Activated T-helper 1 cell treated with Interleukin-2 at 50 U/mL for 16 hours (primary cell): ENCODE data around the gene KRTAP4-3.
"Not testable (repeated sequence)": the region's sequence is repeated elsewhere in the genome, so short reads cannot be mapped to it uniquely, and the experiment has no call there.

ENCODE experiments used
- DNase-seq: peaks from one replicate; pipeline ENCODE4 v3.0.0-alpha.2; 2020; ENCODE audit warnings: low read depth

Gene KRTAP4-3

DNA sequence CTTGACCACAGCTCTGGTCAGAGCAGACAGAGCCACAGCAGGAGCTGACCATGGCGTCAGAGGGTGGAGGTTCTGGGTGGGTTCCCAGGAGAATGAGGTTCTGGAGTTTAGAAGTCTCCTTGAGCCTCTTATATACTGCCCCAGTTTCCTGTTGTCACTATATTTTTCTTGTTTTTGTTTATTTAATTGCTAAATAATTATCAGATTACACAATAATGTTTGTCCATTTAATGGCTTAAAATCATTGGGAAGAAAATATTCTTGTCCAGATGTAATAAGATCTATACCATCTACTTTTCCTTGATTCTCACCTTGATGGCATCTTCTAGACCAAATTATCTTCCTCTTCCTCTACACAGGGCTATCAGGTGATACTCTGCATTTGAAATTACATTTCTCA is at the start of gene KRTAP4-3:
Gene KRTAP4-3, minus strand, starts transcription at position 101 of the 400 bp plus-strand sequence. Its CDS starts 49 bp downstream, at position 52.
- no peak for DNase-seq

DNA sequence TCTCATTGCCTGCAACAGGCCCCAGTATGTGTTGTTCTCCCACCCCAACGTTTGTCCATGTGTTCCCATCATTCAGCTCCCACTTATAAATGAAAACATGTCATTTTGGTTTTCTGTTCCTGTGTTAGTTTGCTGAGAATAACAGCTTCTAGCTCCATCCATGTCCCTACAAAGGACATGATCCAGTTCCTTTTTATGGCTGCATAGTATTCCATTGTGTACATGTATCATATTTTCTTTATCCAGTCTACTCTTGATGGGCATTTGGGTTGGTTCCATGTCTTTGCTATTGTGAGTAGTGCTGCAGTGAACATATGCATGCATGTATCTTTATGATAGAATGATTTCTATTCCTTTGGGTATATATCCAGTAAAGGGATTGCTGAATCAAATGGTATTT is 47.7 kb upstream of the KRTAP4-3 start:
- DNase-seq: no peak

DNA sequence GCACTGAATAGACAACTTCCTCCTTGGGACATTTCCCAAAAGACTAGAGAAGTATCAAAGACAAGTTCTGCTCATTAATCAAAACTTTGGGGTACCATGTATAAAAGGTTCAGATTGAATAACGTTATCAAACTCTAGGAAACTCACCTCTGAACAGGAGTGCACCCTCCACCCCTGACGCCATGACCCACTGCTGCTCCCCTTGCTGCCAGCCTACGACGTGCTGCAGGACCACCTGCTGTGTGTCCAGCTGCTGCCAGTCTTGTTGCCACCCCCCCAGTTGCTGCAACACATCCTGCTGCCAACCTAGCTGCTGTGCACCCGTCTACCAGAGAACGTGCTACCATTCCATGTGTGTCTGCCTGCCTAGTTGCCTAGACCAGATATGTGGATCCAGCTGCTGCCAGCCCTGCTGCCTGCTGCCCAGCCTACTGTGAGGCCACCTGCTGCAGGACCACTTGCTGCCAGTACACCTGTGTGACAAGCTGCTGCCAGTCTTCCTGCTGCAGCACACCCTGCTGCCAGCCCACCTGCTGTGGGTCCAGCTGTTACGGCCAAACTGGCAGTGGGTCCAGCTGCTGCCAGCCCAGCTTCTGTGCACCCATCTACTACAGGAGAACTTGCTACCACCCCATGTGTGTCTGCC is 44.6 kb upstream of the KRTAP4-3 start:
- no peak for DNase-seq

DNA sequence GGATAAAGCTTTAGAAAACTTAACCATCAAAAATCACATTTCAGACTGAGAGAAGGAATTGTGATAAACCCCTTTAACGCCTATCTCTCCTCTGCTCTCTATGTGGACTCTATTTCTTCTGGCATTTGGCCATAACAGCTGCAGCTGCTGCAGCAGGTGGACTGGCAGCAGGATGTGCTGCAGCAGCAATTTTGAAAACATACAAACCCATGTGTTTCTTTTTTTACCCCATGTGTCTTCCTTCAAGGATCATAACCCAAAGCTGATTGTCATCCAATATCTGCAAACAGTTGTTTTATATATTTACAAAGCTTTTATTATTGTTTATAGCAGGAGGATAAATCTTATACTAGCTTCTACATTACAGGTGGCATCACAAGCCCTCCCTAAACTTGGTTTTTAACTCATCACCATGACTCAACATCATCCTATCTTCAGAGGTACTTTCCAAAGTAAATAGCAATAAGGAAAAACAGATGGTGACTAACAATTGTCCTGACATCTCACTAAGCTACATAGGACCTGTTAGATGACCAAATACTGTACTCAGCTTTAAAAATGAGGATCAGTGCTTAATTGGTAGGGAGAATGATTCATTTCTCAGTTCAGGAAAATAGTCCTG is 43.9 kb upstream of the KRTAP4-3 start:
- no peak for DNase-seq

DNA sequence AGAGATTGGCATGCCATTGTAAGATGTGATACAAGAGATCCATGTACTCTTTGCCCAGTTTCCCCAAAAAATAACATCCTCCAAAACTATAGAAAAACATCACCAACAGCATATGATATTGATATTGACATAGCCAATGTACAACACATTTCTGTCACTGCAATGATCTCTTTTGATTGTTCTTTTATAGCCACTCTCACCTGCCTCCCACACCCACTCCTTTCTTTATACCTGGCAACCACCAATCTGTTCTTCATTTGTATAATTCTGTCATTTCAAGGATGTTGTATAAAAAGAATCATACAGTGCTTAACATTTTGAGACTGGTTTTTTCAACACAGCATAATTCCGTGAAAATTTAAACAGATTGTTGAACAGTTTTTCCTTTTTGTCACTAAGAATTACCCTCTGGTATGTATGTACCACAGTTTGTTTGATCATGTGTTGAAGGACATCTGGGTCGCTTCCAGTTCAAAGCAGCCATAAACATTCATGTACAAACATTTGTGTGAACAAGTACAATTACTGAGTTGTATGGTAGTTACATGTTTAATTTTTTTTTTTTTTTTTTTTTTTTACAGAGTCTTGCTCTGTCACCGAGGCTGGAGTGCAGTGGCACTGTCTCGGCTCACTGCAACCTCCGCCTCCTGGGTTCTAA is 31.5 kb upstream of the KRTAP4-3 start:
- no peak for DNase-seq

DNA sequence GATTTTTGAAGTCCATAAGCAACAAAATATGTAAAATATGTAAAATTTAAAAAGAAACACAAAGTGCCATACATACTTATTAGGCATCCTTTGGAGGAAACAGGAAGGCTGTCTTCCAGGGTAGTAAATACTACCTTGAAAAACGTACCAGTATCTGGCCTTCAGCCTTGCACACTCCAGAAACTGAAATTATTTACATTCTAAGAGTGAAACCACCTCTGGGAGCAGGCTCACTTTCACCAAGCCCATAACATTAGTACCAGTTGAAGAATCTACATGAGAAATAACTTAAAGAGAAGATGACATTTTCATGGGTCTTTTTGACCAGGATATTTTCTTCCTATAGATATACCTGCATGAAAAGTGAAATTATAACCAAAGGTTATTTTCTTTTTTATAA is 28.0 kb upstream of the KRTAP4-3 start:
- DNase-seq: no peak

DNA sequence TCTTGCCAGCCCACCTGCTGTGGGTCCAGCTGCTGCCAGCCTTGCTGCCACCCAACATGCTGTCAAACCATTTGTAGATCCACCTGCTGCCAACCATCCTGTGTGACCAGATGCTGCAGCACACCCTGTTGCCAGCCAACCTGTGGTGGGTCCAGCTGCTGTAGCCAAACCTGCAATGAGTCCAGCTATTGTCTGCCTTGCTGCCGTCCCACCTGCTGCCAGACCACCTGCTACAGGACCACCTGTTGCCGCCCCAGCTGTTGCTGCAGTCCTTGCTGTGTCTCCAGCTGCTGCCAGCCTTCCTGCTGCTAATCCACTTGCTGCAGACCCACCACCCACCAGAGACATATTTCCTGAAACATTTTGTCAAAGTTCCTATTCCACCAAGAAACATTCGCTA is 22.3 kb upstream of the KRTAP4-3 start:
- DNase-seq: no peak

DNA sequence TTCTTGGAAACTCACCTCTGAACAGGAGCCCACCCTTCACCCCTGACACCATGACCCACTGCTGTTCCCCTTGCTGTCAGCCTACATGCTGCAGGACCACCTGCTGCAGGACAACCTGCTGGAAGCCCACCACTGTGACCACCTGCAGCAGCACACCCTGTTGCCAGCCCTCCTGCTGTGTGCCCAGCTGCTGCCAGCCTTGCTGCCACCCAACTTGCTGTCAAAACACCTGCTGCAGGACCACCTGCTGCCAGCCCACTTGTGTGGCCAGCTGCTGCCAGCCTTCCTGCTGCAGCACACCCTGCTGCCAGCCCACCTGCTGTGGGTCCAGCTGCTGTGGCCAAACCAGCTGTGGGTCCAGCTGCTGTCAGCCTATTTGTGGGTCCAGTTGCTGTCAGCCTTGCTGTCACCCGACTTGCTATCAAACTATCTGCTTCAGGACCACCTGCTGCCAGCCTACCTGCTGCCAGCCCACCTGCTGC is 21.9 kb upstream of the KRTAP4-3 start, which contains the start of gene KRTAP9-1:
Gene KRTAP9-1, plus strand, starts transcription at position 51 of the 482 bp plus-strand sequence. Its CDS starts 0 bp downstream, at position 51.
- not testable (repeated sequence) for DNase-seq

DNA sequence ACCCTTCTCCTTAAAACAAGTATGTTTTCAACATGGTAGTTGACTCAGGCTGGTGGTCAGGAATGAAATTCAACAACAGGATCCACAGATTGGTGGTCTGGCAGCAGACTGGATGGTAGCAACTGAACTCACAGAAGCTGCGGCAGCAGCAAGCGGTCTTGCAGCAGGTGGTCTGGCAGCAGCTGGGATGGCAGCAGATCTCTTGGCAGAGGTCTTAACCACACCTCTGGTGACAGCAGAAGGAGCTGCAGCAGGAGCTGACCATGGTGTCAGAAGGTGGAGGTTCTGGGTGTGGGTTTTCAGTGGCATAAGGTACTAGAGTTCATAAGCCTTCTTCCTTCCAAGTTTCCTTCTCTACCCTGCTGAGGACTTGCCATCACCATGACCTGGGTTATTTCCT is 18.9 kb upstream of the KRTAP4-3 start:
- DNase-seq: no peak

DNA sequence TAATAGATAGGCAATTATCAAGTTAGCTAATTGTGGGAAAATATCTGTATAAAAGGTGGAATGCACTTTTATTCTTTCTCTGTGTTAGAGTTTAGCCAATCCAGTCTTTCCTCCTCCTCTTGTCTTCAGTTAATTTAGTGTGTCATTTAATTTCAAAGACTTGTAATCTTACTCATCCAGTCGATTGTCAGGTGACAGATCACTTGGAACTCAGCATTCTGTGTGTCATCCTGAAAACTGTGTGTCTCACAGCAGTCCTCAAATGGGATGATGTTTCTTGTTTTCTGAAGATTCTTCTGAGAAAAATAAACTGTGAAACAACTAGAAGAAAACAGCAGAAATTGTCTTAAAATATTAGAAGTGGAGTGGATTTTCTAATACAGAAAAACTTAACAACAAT is 17.0 kb upstream of the KRTAP4-3 start:
- DNase-seq: no peak

DNA sequence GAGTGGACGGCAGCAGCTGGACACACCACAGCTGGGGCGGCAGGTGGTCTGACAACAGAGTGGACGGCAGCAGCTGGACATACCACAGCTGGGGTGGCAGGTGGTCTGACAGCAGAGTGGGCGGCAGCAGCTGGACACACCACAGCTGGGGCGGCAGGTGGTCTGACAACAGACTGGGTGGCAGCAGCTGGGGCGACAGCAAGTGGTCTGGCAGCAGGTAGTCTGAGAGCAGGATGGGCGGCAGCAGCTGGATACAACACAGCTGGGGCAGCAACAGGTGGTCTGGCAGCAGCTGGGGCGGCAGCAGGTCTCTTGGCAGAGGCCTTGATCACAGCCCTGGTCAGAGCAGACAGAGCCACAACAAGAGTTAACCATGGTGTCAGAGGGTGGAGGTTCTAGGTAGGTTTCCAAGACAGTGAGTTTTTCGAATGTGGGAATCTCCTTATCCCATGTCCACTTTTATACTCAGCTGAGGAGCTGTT is 16.5 kb upstream of the KRTAP4-3 start, which contains the start of gene KRTAP4-1:
Gene KRTAP4-1, minus strand, starts transcription at position 432 of the 482 bp plus-strand sequence. Its CDS starts 57 bp downstream, at position 375.
- DNase-seq: no peak

DNA sequence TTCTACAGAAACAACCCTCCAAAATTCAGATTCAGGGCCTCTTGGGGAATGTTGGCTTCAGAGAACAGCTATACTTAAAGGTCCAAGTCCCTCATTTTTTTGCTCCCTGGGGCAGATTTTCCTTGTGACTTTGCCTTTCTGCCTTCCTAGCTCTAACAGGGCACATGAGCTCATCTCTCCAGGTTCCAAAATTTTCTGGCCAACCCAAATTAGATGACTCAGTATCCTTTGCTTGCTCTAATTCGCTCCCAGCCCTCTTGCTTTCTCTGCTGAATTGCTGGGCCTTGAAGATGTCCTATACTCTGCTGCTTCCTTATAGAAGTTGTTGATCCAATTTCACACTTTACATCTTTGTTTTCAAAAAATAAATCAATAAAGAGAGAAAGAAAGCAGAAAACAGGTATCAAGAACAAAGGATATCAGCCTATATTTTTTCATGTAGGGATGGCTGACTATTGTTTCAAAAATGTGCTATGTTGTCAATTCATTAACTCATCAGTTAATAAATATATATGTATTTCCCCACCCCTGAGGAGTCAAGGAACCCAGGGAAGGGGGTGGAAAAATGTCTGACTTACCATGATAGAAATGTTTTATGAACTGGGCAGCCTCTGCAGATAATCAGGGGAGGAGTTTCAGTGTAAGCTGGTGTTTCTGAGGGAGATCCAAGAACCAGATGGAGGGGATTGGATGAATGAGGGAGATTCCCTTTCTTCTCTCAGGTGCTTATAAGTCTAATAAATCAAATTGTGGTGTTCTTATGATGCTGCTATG is 11.0 kb upstream of the KRTAP4-3 start:
- no peak for DNase-seq

DNA sequence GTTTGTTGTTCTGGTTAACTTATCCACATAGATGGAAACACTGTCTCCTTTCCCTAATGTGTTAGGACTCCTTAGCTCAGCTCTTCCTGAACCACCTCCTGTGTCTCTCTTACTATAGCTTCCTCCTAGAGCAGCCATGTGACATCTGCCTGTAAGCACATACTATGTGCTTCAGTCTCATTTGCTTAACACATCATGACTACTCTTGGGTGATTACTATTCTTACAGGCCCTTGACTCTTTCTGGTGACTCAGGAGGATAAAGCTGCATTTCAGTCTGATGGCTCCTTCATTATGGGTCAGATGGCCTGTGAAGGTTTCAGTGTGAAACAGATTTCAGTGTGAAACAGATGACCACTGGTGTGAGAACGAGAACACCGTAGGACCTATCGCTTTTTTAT is 10.3 kb upstream of the KRTAP4-3 start:
- DNase-seq: no peak

DNA sequence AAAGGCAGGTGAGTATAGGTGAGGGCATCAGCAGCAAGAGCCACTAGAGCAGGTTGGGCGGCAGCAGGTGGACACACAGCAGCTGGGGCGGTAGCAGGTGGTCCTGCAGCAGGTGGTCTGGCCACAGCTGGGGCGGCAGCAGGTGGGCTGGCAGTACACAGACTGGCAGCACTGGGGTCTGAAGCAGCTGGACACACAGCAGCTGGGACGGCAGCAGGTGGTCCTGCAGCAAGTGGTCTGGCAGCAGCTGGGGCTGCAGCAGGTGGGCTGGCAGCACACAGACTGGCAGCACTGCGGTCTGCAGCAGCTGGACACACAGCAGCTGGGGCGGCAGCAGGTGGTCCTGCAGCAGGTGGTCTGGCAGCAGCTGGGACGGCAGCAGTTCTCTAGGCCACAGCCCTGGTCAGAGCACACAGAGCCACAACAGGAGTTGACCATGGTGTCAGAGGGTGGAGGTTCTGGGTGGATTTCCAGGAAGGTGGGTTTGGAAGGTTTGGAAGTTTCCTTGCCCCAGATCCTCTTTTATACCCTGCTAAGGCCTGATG is 9.8 kb upstream of the KRTAP4-3 start, which contains the start of gene KRTAP4-2:
Gene KRTAP4-2, minus strand, starts transcription at position 495 of the 545 bp plus-strand sequence. Its CDS starts 57 bp downstream, at position 438.
- no peak for DNase-seq

DNA sequence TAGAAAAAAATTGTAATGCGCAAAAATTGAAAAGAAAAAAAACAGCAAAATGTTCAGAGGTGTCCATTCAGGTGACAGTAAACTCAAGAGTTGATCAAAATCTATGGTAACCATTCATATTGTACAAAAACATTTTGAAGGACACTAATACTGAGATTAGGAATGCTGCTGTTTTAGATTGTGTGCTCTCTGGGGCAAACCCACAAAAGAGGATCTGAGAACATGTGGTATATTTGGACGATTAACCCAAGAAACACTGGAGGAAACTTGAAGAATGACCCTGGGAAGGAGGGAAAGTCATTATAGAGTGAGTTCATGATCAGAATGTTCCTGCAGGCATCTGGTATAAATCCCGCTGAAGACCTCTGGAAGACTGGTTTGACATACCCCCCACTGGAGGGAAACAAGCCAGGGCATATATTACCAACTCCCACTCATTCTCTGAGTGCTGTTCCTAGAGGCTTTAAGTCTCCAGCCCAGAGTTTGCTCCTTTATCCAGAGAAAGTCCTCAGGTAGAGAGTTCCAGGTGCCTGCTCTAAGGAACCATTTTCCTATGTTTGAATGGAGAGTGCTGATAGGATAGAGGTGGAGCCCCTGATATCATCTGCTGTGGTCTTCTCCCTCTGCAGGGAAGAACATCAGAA is 8.8 kb upstream of the KRTAP4-3 start:
- no peak for DNase-seq

DNA sequence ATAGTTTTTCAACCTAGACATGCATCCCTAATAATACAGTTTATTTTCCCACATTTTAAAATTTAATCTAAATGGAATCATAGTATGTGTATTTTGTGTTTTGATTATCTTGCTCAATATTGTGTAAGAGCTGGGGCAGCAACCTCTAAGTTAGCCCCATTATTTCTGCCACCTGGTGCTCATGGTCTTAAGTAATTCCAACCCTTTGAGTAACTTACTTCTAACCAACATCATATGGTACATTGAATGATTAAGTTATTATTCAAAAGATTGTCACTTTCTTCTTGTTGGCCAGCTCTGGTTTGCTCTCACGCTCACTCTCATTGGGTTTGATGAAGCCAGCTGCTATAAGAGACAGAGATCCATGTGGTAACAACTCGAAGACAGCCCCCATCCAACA is 3.9 kb upstream of the KRTAP4-3 start:
- no peak for DNase-seq

DNA sequence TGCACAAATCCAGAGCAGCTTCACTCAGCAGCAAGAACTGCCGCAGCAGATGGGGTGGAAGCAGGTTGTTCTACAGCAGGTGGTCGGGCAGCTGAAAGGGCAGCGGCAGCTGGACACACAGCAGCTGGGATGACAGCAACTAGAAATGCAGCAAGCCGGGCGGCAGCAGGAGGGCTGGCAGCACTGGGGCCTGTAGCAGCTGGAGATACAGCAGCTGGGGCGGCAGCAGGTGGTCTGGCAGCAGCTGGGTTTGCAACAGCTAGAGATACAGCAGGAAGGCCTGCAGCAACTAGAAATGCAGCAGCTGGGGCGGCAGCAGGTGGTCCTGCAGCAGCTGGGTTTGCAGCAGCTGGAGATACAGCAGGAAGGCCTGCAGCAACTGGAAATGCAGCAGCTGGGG is 460 bp downstream of the KRTAP4-3 start:
- DNase-seq: no peak

DNA sequence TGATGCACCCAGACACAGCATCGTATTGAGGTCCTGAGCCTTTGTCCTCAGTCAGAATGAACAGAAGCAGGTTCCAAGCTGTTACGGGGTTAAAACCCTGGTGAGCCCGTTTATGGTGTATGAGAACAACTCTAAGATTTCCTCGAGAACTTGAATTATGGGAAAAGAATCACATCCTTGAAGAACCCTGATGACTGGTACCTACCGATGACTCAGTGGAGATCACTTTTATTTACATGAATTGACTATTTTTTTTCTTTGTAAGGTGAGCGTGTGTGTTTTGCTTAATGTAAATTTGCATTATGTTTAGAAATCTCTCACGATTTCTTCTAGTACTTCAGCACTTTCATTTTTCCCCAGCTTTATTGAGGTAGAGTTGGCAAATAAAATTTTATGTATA is 4.2 kb downstream of the KRTAP4-3 start:
- no peak for DNase-seq

DNA sequence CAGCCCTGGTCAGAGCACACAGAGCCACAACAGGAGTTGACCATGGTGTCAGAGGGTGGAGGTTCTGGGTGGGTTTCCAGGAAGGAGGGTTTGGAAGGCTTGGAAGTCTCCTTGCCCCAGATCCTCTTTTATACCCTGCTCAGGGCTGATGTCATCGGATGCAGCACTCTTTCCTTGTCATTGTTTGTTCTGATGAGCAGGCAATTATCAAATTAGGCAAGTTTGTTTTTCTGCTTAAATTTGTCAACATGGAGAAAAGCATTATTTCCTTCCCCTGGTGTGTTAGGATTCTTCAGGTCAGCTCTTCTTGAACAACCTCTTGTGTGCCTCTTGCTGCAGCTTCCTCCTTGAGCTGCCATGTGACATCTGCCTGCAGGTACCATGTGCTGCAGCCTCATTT is 7.4 kb downstream of the KRTAP4-3 start, which contains the start of gene KRTAP4-4:
Gene KRTAP4-4, minus strand, starts transcription at position 101 of the 400 bp plus-strand sequence. Its CDS starts 57 bp downstream, at position 44.
- no peak for DNase-seq

DNA sequence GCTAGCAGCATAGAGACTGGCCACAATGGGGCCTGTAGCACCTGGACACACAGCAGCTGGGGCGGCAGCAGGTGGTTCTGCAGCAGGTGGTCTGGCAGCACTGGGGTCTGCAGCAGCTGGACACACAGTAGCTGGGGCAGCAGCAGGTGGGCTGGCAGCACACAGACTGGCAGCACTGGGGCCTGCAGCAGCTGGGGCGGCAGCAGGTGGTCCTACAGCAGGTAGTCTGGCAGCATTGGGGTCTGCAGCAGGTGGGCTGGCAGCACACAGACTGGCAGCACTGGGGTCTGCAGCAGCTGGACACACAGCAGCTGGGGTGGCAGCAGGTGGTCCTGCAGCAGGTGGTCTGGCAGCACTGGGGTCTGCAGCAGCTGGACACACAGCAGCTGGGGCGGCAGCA is 7.8 kb downstream of the KRTAP4-3 start:
- DNase-seq: not testable (repeated sequence)

DNA sequence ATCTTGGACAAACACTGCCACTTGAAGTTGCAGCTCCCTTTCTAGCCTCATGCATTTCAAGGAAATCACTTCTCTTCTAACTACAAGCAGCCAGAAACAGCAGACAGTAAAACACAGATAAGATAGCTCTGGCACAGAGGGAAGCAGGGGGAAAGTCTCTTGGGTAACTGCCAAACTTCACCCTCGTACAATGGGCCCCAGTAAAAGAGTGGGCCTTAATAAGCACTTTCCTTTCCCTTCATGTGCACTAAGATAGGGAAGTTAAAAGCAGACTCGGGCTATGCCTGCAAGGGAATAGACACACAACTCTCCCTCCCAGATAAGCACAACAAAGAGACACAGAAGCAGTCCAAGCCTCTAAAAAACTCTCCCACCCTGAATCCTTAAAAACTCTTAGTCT is 14.2 kb downstream of the KRTAP4-3 start:
- DNase-seq: no peak
